Thymus (tissue), 11 donors: ENCODE results near the gene CNTRL. TPM values are rescaled to one million over a fixed set of nuclear protein-coding genes. Genes with fewer than 3 reads are reported as not detected.
A peak's percentile ranks its signal among the peaks of the same experiment; 100 is the strongest.

Source experiments
- DNase-seq, 9 donors: peaks; one replicate each; pipeline ENCODE4 v3.0.0-alpha.2; 2013; ENCODE audit warnings: low spot score in 9 of 9, low read depth in 6 of 9, missing footprints in 1 of 9
- H3K27ac ChIP-seq, 2 donors: one replicate each; pipeline ENCODE4 v1.5.1; 2013; ENCODE audit warnings: control low read depth in 1 of 2, low read depth in 1 of 2, low read length in 1 of 2, mild to moderate bottlenecking in 1 of 2, moderate library complexity in 1 of 2
- H3K27me3 ChIP-seq, 2 donors: one replicate each; pipeline ENCODE4 v1.5.1; 2013; ENCODE audit warnings: low read length in 1 of 2; ENCODE audit not compliant: control insufficient read depth in 2 of 2, insufficient read depth in 1 of 2
- H3K36me3 ChIP-seq, 2 donors: one replicate each; pipeline ENCODE4 v1.5.1; 2013; ENCODE audit warnings: low read length in 1 of 2, mild to moderate bottlenecking in 1 of 2, moderate library complexity in 1 of 2; ENCODE audit not compliant: control insufficient read depth in 2 of 2, insufficient read depth in 2 of 2
- H3K4me1 ChIP-seq, 2 donors: one replicate each; pipeline ENCODE4 v1.5.1; 2013; ENCODE audit warnings: low read length in 2 of 2; ENCODE audit not compliant: control insufficient read depth in 2 of 2, insufficient read depth in 2 of 2
- H3K4me3 ChIP-seq, 2 donors: one replicate each; pipeline ENCODE4 v1.5.1; 2013; ENCODE audit warnings: low read length in 2 of 2, control low read depth in 1 of 2, mild to moderate bottlenecking in 1 of 2
- H3K9me3 ChIP-seq, 2 donors: one replicate each; pipeline ENCODE4 v1.5.1; 2013; ENCODE audit warnings: low read length in 1 of 2, mild to moderate bottlenecking in 1 of 2; ENCODE audit not compliant: control insufficient read depth in 2 of 2, insufficient read depth in 1 of 2
- WGBS: extraction: QIAGEN DNeasy Blood & Tissue Kit; methylation state at CpG from one replicate; pipeline ENCODE4 v1.1.7; 2013; 5-methylcytosine and 5-hydroxymethylcytosine counted together
- polyA plus RNA-seq: library from polyadenylated mRNA; stranded (reverse); fragments of 200-250 nt; gene quantifications from one replicate; pipeline ENCODE4 v1.2.3, GENCODE V29; 2013
- total RNA-seq: library from RNA; stranded (reverse); fragments of 120-200 nt; gene quantifications from one replicate; pipeline ENCODE4 v1.2.4, GENCODE V29; 2013
- donor health status: healthy.

Gene CNTRL
- total and polyA plus RNA-seq, 2 donors: 24.1 to 39.4 TPM

GRCh38 chr9:121038804-121039203, 36.0 kb upstream of the CNTRL start:
- no peak overlapping the region for H3K4me3 ChIP-seq
- H3K4me1 ChIP-seq: no peaks in the 10 kb centered on the region
- H3K27ac ChIP-seq: no peak overlapping the region
- H3K27me3 ChIP-seq: no peaks in the 10 kb centered on the region
- H3K36me3 ChIP-seq: no peaks in the 10 kb centered on the region
- H3K9me3 ChIP-seq: no peaks in the 10 kb centered on the region
- no peak for DNase-seq

GRCh38 chr9:121048175-121048574, 26.6 kb upstream of the CNTRL start:
- H3K36me3 ChIP-seq: no peaks in the 10 kb centered on the region
- H3K9me3 ChIP-seq: no peaks in the 10 kb centered on the region
- no peak for DNase-seq
- WGBS: over 99% methylated on average over 2 of the region's 2 CpGs
- no peak overlapping the region for H3K27ac ChIP-seq
- no peaks in the 10 kb centered on the region for H3K27me3 ChIP-seq
- no peak overlapping the region for H3K4me3 ChIP-seq
- no peaks in the 10 kb centered on the region for H3K4me1 ChIP-seq

GRCh38 chr9:121048618-121049017, 26.1 kb upstream of the CNTRL start:
- DNase-seq: no peak
- Histone ChIP-seq H3K9me3 (no peaks in the 10 kb centered on the region), H3K36me3 (no peaks in the 10 kb centered on the region), H3K27ac (no peak overlapping the region), H3K4me1 (no peaks in the 10 kb centered on the region), H3K27me3 (no peaks in the 10 kb centered on the region), H3K4me3 (no peak overlapping the region)

GRCh38 chr9:121050128-121050988, 24.4 kb upstream of the CNTRL start, which contains the start of gene C5:
Gene C5 (minus strand): TSS chr9:121050275. CDS start chr9:121050246, 29 bp downstream.
- no peak within 1 kb of the TSS for H3K4me3 ChIP-seq
- H3K27ac ChIP-seq: no peak within 1 kb of the TSS
- no peaks in the 10 kb centered on the region for H3K9me3 ChIP-seq
- no peaks in the 10 kb centered on the region for H3K27me3 ChIP-seq
- WGBS: 99% methylated on average over 6 of the region's 6 CpGs
- H3K36me3 ChIP-seq: no peaks in the 10 kb centered on the region
- DNase-seq: no peak
- H3K4me1 ChIP-seq: no peaks in the 10 kb centered on the region

- Histone ChIP-seq H3K27me3 (no peaks in the 10 kb centered on the region), H3K4me3 (no peak overlapping the region), H3K4me1 (no peaks in the 10 kb centered on the region), H3K27ac (no peak overlapping the region), H3K36me3 (no peaks in the 10 kb centered on the region), H3K9me3 (no peaks in the 10 kb centered on the region)
- DNase-seq: no peak
- WGBS: 85% methylated on average over 4 of the region's 4 CpGs
Observed at GRCh38 chr9:121053544-121053943, 21.2 kb upstream of the CNTRL start.

- peak in 1 of 9 donors; percentile 10 for DNase-seq
- WGBS: 95% methylated on average over 2 of the region's 2 CpGs
- no peak overlapping the region for H3K4me3 ChIP-seq
- H3K27ac ChIP-seq: no peak overlapping the region
- H3K27me3 ChIP-seq: no peaks in the 10 kb centered on the region
- no peaks in the 10 kb centered on the region for H3K4me1 ChIP-seq
- no peaks in the 10 kb centered on the region for H3K36me3 ChIP-seq
- H3K9me3 ChIP-seq: no peaks in the 10 kb centered on the region
Observed at GRCh38 chr9:121055642-121056143, 19.1 kb upstream of the CNTRL start.

GRCh38 chr9:121057821-121058220, 16.9 kb upstream of the CNTRL start:
- no peak for DNase-seq
- Histone ChIP-seq H3K36me3 (no peaks in the 10 kb centered on the region), H3K9me3 (no peaks in the 10 kb centered on the region), H3K27me3 (no peaks in the 10 kb centered on the region), H3K4me1 (peaks cover 0 to 6% of the 10 kb centered on the region in 2 donors), H3K27ac (no peak overlapping the region), H3K4me3 (no peak overlapping the region)
- 96% methylated on average over 5 of the region's 5 CpGs for WGBS

- Histone ChIP-seq H3K36me3 (no peaks in the 10 kb centered on the region), H3K27ac (no peak overlapping the region), H3K27me3 (no peaks in the 10 kb centered on the region), H3K9me3 (no peaks in the 10 kb centered on the region), H3K4me1 (peaks cover 0 to 6% of the 10 kb centered on the region in 2 donors), H3K4me3 (no peak overlapping the region)
- 87% methylated on average over 6 of the region's 6 CpGs for WGBS
- no peak for DNase-seq
Observed at GRCh38 chr9:121059513-121059912, 15.2 kb upstream of the CNTRL start.

- H3K4me1 ChIP-seq: peaks cover 0 to 6% of the 10 kb centered on the region in 2 donors
- H3K9me3 ChIP-seq: no peaks in the 10 kb centered on the region
- 45% methylated on average over 6 of the region's 6 CpGs for WGBS
- peak in 6 of 9 donors; percentile 33 to 72 (median 38) for DNase-seq
- H3K27me3 ChIP-seq: no peaks in the 10 kb centered on the region
- no peak overlapping the region for H3K4me3 ChIP-seq
- H3K36me3 ChIP-seq: no peaks in the 10 kb centered on the region
- no peak overlapping the region for H3K27ac ChIP-seq
Observed at GRCh38 chr9:121059998-121060636, 14.6 kb upstream of the CNTRL start.
